Loucy (cell line): ENCODE results near the gene NKAIN2.
"Not testable (repeated sequence)": the region's sequence is repeated elsewhere in the genome, so short reads cannot be mapped to it uniquely, and the experiment has no call there.

Experiments
- H2AFZ ChIP-seq: fragments of 200-600 bp; sonication (generic); 2 replicates; pipeline ENCODE4 v1.6.0; 2016; ENCODE audit warnings: antibody characterized with exemption, mild to moderate bottlenecking, low read length, moderate library complexity
- H3F3A ChIP-seq: fragments of 200-600 bp; 2 replicates; pipeline ENCODE4 v1.6.0; 2016; ENCODE audit warnings: antibody characterized with exemption, low read depth, mild to moderate bottlenecking
- H3K27me3 ChIP-seq: fragments of 200-600 bp; sonication (generic); 2 replicates; pipeline ENCODE4 v1.6.1; 2014; ENCODE audit warnings: low read length, mild to moderate bottlenecking; ENCODE audit not compliant: insufficient read depth, poor library complexity, severe bottlenecking
- H3K36me3 ChIP-seq: fragments of 200-600 bp; sonication (generic); 2 replicates; pipeline ENCODE4 v1.6.1; 2016; ENCODE audit warnings: low read length; ENCODE audit not compliant: insufficient read depth
- H3K4me1 ChIP-seq: fragments of 200-600 bp; sonication (generic); 2 replicates; pipeline ENCODE4 v1.5.1; 2014; ENCODE audit warnings: low read length, mild to moderate bottlenecking; ENCODE audit not compliant: insufficient read depth, poor library complexity, severe bottlenecking
- H3K4me2 ChIP-seq: fragments of 200-600 bp; sonication (generic); 2 replicates; pipeline ENCODE4 v1.6.0; 2014; ENCODE audit warnings: antibody characterized with exemption, low read length, low read depth, mild to moderate bottlenecking; ENCODE audit not compliant: poor library complexity, severe bottlenecking
- H3K4me3 ChIP-seq: fragments of 200-600 bp; sonication (generic); 2 replicates; pipeline ENCODE4 v1.5.1; 2014; ENCODE audit warnings: low read length, mild to moderate bottlenecking, mixed read lengths; ENCODE audit not compliant: poor library complexity, severe bottlenecking
- H3K79me2 ChIP-seq: fragments of 200-600 bp; sonication (generic); 2 replicates; pipeline ENCODE4 v1.6.1; 2014; ENCODE audit warnings: low read length; ENCODE audit not compliant: insufficient read depth
- H3K9ac ChIP-seq: fragments of 200-600 bp; sonication (generic); 2 replicates; pipeline ENCODE4 v1.6.0; 2014; ENCODE audit warnings: mild to moderate bottlenecking, low read depth, low read length, moderate library complexity; ENCODE audit not compliant: poor library complexity, severe bottlenecking
- H3K9me2 ChIP-seq: fragments of 200-600 bp; sonication (generic); replicated peaks from 2 replicates; pipeline ENCODE4 v1.6.1; 2016; ENCODE audit warnings: low read depth, low read length, mixed read lengths
- H3K9me3 ChIP-seq: fragments of 200-600 bp; sonication (generic); 2 replicates; pipeline ENCODE4 v1.6.1; 2014; ENCODE audit warnings: mild to moderate bottlenecking, antibody characterized with exemption, low read length, low read depth; ENCODE audit not compliant: insufficient read depth
- H4K20me1 ChIP-seq: fragments of 200-600 bp; sonication (generic); 2 replicates; pipeline ENCODE4 v1.6.0; 2014; ENCODE audit warnings: antibody characterized with exemption, low read length, mild to moderate bottlenecking; ENCODE audit not compliant: insufficient read depth, poor library complexity, severe bottlenecking
- CTCF ChIP-seq: fragments of 200-600 bp; sonication (generic); conservative IDR thresholded peaks from 2 replicates; pipeline ENCODE4 v1.5.1; 2014; ENCODE audit warnings: mild to moderate bottlenecking, antibody characterized with exemption, low read length
- EZH2phosphoT487 ChIP-seq: fragments of 200-600 bp; IDR thresholded peaks from 2 replicates; pipeline ENCODE4 v1.6.1; 2018; ENCODE audit warnings: antibody characterized with exemption, mild to moderate bottlenecking, moderate library complexity, borderline replicate concordance

NKAIN2 gene

GRCh38 chr6:124396361-124396760, 592.7 kb downstream of the NKAIN2 start:
- Histone ChIP-seq H3K4me2 (no peak overlapping the region), H2AFZ (no peak overlapping the region), H3K9me2 (no peaks in the 10 kb centered on the region), H3K79me2 (no peaks in the 10 kb centered on the region), H3F3A (no peaks in the 10 kb centered on the region), H3K9ac (no peak overlapping the region), H4K20me1 (no peaks in the 10 kb centered on the region), H3K36me3 (no peaks in the 10 kb centered on the region), H3K4me1 (no peaks in the 10 kb centered on the region), H3K27me3 (no peaks in the 10 kb centered on the region), H3K9me3 (no peaks in the 10 kb centered on the region), H3K4me3 (no peak overlapping the region)
- no peak for TF ChIP-seq EZH2phosphoT487
- no peak for TF ChIP-seq CTCF

- no peaks in the 10 kb centered on the region for H3K9me2 ChIP-seq
- no peak overlapping the region for H3K4me3 ChIP-seq
- H3K36me3 ChIP-seq = no peaks in the 10 kb centered on the region
- H3K9ac ChIP-seq = no peak overlapping the region
- H3K27me3 ChIP-seq = no peaks in the 10 kb centered on the region
- no peak overlapping the region for H3K4me2 ChIP-seq
- no peak overlapping the region for H2AFZ ChIP-seq
- TF ChIP-seq CTCF (peak; percentile 34), EZH2phosphoT487 (no peak)
- no peaks in the 10 kb centered on the region for H3K9me3 ChIP-seq
- H4K20me1 ChIP-seq = no peaks in the 10 kb centered on the region
- no peaks in the 10 kb centered on the region for H3F3A ChIP-seq
- H3K4me1 ChIP-seq = no peaks in the 10 kb centered on the region
- H3K79me2 ChIP-seq = no peaks in the 10 kb centered on the region
These were observed 596.8 kb downstream of the NKAIN2 start for GRCh38 chr6:124400261-124400999.

GRCh38 chr6:124410425-124410824, 606.8 kb downstream of the NKAIN2 start:
- not testable (repeated sequence) for H4K20me1 ChIP-seq, H3K9ac ChIP-seq, H3K4me2 ChIP-seq, H3K9me2 ChIP-seq, H3F3A ChIP-seq, H3K4me1 ChIP-seq, H3K27me3 ChIP-seq, H2AFZ ChIP-seq, H3K36me3 ChIP-seq, H3K4me3 ChIP-seq, H3K79me2 ChIP-seq, H3K9me3 ChIP-seq

DNA sequence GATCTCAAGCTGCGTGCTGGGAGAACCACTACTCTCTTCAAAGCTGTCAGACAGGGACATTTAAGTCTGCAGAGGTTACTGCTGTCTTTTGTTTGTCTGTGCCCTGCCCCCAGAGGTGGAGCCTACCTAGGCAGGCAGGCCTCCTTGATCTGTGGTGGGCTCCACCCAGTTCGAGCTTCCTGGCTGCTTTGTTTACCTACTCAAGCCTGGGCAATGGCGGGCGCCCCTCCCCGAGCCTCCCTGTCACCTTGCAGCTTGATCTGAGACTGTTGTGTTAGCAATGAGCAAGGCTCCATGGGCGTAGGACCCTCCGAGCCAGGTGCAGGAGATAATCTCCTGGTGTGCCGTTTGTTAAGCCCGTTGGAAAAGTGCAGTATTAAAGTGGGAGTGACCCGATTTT, 609.0 kb downstream of the NKAIN2 start:
- not testable (repeated sequence) for H3K36me3 ChIP-seq, H3K4me2 ChIP-seq, H3K4me1 ChIP-seq

More for the DNA sequence above, 609.0 kb downstream of the NKAIN2 start:
- H3K4me3 ChIP-seq, H3F3A ChIP-seq, H3K27me3 ChIP-seq, H3K9me2 ChIP-seq, H3K9ac ChIP-seq, H3K79me2 ChIP-seq, H4K20me1 ChIP-seq, H2AFZ ChIP-seq, H3K9me3 ChIP-seq: not testable (repeated sequence)
